Liver (tissue), 9 donors: ENCODE results near the gene FGF11. TPM values are rescaled to one million over a fixed set of nuclear protein-coding genes. Genes with fewer than 3 reads are reported as not detected.
A peak's percentile ranks its signal among the peaks of the same experiment; 100 is the strongest.

ENCODE experiments used
- DNase-seq: peaks from one replicate; pipeline ENCODE4 v3.0.0-alpha.2; 2017; ENCODE audit warnings: low spot score
- H3K27ac ChIP-seq, 2 donors: one replicate each; pipeline ENCODE4 v1.7.0; 2013; ENCODE audit warnings: inconsistent platforms in 2 of 2, low read length in 2 of 2, control low read depth in 1 of 2, low read depth in 1 of 2, mild to moderate bottlenecking in 1 of 2
- H3K27me3 ChIP-seq, 4 donors: one replicate each; pipeline versions ENCODE4 v1.6.1 to v1.7.0; 2013; ENCODE audit warnings: low read length in 3 of 4, inconsistent platforms in 1 of 4, mild to moderate bottlenecking in 1 of 4, moderate library complexity in 1 of 4; ENCODE audit not compliant: control insufficient read depth in 4 of 4, insufficient read depth in 4 of 4
- H3K36me3 ChIP-seq, 4 donors: one replicate each; pipeline versions ENCODE4 v1.6.1 to v1.7.0; 2013; ENCODE audit warnings: low read length in 3 of 4, mild to moderate bottlenecking in 3 of 4, low read depth in 1 of 4, moderate library complexity in 1 of 4; ENCODE audit not compliant: control insufficient read depth in 4 of 4, insufficient read depth in 3 of 4
- H3K4me1 ChIP-seq, 4 donors: one replicate each; pipeline versions ENCODE4 v1.6.1 to v1.7.0; 2013; ENCODE audit warnings: low read length in 3 of 4, mild to moderate bottlenecking in 3 of 4, moderate library complexity in 1 of 4; ENCODE audit not compliant: control insufficient read depth in 4 of 4, insufficient read depth in 4 of 4
- H3K4me3 ChIP-seq, 3 donors: one replicate each; pipeline versions ENCODE4 v1.6.1 to v1.7.0; 2013; ENCODE audit warnings: low read length in 3 of 3, control low read depth in 1 of 3, low read depth in 1 of 3, mild to moderate bottlenecking in 1 of 3
- H3K9ac ChIP-seq, 2 donors: one replicate each; pipeline ENCODE4 v1.7.0; 2013; ENCODE audit warnings: low read length in 2 of 2, mild to moderate bottlenecking in 2 of 2, moderate library complexity in 2 of 2, control low read depth in 1 of 2, low read depth in 1 of 2
- H3K9me3 ChIP-seq, 4 donors: one replicate each; pipeline versions ENCODE4 v1.6.1 to v1.7.0; 2013; ENCODE audit warnings: low read length in 3 of 4; ENCODE audit not compliant: control insufficient read depth in 4 of 4
- EGR1 ChIP-seq, 2 donors: IDR thresholded peaks; 2 replicates each; pipeline ENCODE4 v1.6.1; 2016 to 2018; ENCODE audit warnings: antibody characterized with exemption in 2 of 2, low read depth in 2 of 2
- FOXA1 ChIP-seq: IDR thresholded peaks from 2 replicates; pipeline ENCODE4 v1.6.1; 2016; ENCODE audit warnings: antibody characterized with exemption
- FOXA2 ChIP-seq: IDR thresholded peaks from 2 replicates; pipeline ENCODE4 v1.6.1; 2016; ENCODE audit warnings: antibody characterized with exemption
- GABPA ChIP-seq, 2 donors: IDR thresholded peaks in 1 of 2; conservative IDR thresholded peaks in 1 of 2; 2 replicates each; pipeline ENCODE4 v1.6.1; 2016; ENCODE audit warnings: antibody characterized with exemption in 2 of 2, mild to moderate bottlenecking in 1 of 2, moderate library complexity in 1 of 2
- HNF4A ChIP-seq, 2 donors: conservative IDR thresholded peaks; 2 replicates each; pipeline ENCODE4 v1.6.1; 2016; ENCODE audit warnings: antibody characterized with exemption in 2 of 2, mild to moderate bottlenecking in 2 of 2
- HNF4G ChIP-seq: IDR thresholded peaks from 2 replicates; pipeline ENCODE4 v1.6.1; 2016; ENCODE audit warnings: antibody characterized with exemption
- JUND ChIP-seq, 2 donors: IDR thresholded peaks; 2 replicates each; pipeline ENCODE4 v1.6.1; 2016; ENCODE audit warnings: antibody characterized with exemption in 2 of 2
- MAX ChIP-seq: IDR thresholded peaks from 2 replicates; pipeline ENCODE4 v1.6.1; 2016; ENCODE audit warnings: antibody characterized with exemption
- NR2F2 ChIP-seq: IDR thresholded peaks from 2 replicates; pipeline ENCODE4 v1.6.1; 2016; ENCODE audit warnings: antibody characterized with exemption
- RAD21 ChIP-seq, 2 donors: IDR thresholded peaks; 2 replicates each; pipeline ENCODE4 v1.6.1; 2016; ENCODE audit warnings: antibody characterized with exemption in 2 of 2, mild to moderate bottlenecking in 2 of 2
- RXRA ChIP-seq, 2 donors: IDR thresholded peaks; 2 replicates each; pipeline ENCODE4 v1.6.1; 2017 to 2018; ENCODE audit warnings: antibody characterized with exemption in 2 of 2, mild to moderate bottlenecking in 1 of 2
- SP1 ChIP-seq: IDR thresholded peaks from 2 replicates; pipeline ENCODE4 v1.6.1; 2018; ENCODE audit warnings: antibody characterized with exemption, mild to moderate bottlenecking
- TAF1 ChIP-seq: conservative IDR thresholded peaks from 2 replicates; pipeline ENCODE4 v1.6.1; 2016; ENCODE audit warnings: antibody characterized with exemption, mild to moderate bottlenecking
- YY1 ChIP-seq: IDR thresholded peaks from 2 replicates; pipeline ENCODE4 v1.6.1; 2016; ENCODE audit warnings: antibody characterized with exemption, mild to moderate bottlenecking
- ZBTB33 ChIP-seq: IDR thresholded peaks from 2 replicates; pipeline ENCODE4 v1.6.1; 2016; ENCODE audit warnings: antibody characterized with exemption
- WGBS: extraction: QIAGEN DNeasy Blood & Tissue Kit; methylation state at CpG from one replicate; pipeline ENCODE4 v1.1.7; 2013; 5-methylcytosine and 5-hydroxymethylcytosine counted together
- polyA plus RNA-seq, 2 donors: library from polyadenylated mRNA; stranded (reverse) in 1 of 2; unstranded in 1 of 2; fragments of 200-250 nt in 1 of 2; fragments of >200 nt in 1 of 2; fragmentation: Nextera tagmentation in 1 of 2; extraction: Ambion mirVana in 1 of 2; gene quantifications; one replicate each; pipeline versions ENCODE4 v1.2.1 to v1.2.3, GENCODE V29; 2013 to 2015
- total RNA-seq, 2 donors: library from RNA; depleted of rRNA; stranded (reverse); fragments of >200 nt; gene quantifications; one replicate each; pipeline ENCODE4 v1.2.3, GENCODE V29; 2014
- TF ChIP-seq, protein P1 (sequence below): fragments of 150-350 bp; IDR thresholded peaks from 2 replicates; pipeline ENCODE4 v1.5.1; 2017; ENCODE audit warnings: improper control_type of control experiment, low read depth, low read length; ENCODE audit not compliant: missing input control
- TF ChIP-seq, protein P2 (sequence below): IDR thresholded peaks from 2 replicates; pipeline ENCODE4 v1.6.1; 2016; ENCODE audit warnings: antibody characterized with exemption, mild to moderate bottlenecking
- TF ChIP-seq, protein P3 (sequence below): IDR thresholded peaks from 2 replicates; pipeline ENCODE4 v1.6.1; 2016; ENCODE audit warnings: antibody characterized with exemption
- donor health status: healthy.
- donor health status: healthy.
- donor health status: healthy.
- donor health status: healthy.
- donor health status: healthy.

The FGF11 gene
- total and polyA plus RNA-seq, 4 donors, result 0.17 to 0.25 (median 0.20) TPM

DNA sequence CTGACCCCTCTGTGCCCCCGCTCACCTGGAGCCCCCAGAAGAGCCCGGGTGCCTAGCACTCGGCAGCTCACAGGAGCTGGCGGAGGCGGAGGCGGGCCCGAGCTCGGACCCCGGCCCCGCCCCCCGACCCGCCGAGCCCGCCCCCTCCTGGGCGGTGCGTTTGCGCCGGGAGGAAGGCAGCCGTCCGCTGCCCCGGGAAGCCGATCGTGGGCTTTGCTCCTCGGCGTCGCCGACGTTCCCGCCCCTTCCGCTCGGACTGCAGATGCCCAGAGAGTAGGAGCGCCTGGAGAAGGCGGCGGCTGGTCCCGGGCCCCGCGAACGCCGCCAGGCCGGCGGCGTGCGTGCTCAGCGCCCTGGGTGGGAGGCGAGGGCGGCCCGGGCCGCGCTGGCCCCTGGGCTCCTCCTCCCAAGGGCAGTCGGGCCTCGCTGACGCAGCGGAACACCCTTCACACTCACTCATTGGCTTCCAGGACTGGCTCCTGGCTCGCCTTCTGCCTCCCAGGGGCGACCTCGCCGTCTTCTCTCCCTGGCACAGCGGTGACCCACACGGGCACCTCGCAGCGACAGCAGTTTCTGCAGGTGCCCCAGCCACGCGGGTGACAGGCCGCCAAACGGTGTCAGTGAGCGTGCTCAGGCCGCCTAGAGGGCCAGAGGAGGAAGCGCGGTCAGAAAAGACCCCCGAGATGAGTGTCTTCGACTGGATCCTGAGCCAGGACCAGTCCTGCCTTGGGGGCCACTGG lies 44.7 kb upstream of the FGF11 start, which contains the start of gene PLSCR3:
TSS of gene PLSCR3 (minus strand) at position 74 of the 740 bp plus-strand sequence. CDS start 415 bp downstream, outside the sequence.
- H3K4me1 ChIP-seq, result peaks cover 0 to 15% (median 8%) of the 10 kb centered on the region in 4 donors
- H3K9ac ChIP-seq, result peak within 1 kb of the TSS; percentile 79 to 88
- under 1% methylated on average over 71 of the region's 71 CpGs for WGBS
- DNase-seq, result peak; percentile 88
- H3K9me3 ChIP-seq, result no peaks in the 10 kb centered on the region
- H3K27ac ChIP-seq, result peak within 1 kb of the TSS; percentile 74 to 94
- H3K27me3 ChIP-seq, result no peaks in the 10 kb centered on the region
- H3K36me3 ChIP-seq, result peaks cover 0 to 6% (median 0%) of the 10 kb centered on the region in 4 donors
- peak within 1 kb of the TSS; percentile 69 to 85 (median 73) for H3K4me3 ChIP-seq
- no peak for TF ChIP-seq RAD21 (IDR thresholded peaks at IDR 0.05)
- TF ChIP-seq ZBTB33, result no peak
- no peak for TF ChIP-seq FOXA1
- no peak for TF ChIP-seq HNF4G
- TF ChIP-seq NR2F2, result no peak
- TF ChIP-seq GABPA (IDR thresholded peaks at IDR 0.05 in 1 of 2, conservative IDR thresholded peaks at IDR 0.05 in 1 of 2), result peak in 1 of 2 donors; percentile 40
- no peak for TF ChIP-seq RXRA (IDR thresholded peaks at IDR 0.05)
- peak; percentile 39 for TF ChIP-seq YY1
- no peak for TF ChIP-seq HNF4A (conservative IDR thresholded peaks at IDR 0.05)
- TF ChIP-seq, protein P1, sequence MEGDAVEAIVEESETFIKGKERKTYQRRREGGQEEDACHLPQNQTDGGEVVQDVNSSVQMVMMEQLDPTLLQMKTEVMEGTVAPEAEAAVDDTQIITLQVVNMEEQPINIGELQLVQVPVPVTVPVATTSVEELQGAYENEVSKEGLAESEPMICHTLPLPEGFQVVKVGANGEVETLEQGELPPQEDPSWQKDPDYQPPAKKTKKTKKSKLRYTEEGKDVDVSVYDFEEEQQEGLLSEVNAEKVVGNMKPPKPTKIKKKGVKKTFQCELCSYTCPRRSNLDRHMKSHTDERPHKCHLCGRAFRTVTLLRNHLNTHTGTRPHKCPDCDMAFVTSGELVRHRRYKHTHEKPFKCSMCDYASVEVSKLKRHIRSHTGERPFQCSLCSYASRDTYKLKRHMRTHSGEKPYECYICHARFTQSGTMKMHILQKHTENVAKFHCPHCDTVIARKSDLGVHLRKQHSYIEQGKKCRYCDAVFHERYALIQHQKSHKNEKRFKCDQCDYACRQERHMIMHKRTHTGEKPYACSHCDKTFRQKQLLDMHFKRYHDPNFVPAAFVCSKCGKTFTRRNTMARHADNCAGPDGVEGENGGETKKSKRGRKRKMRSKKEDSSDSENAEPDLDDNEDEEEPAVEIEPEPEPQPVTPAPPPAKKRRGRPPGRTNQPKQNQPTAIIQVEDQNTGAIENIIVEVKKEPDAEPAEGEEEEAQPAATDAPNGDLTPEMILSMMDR, result no peak
- no peak for TF ChIP-seq MAX
- TF ChIP-seq, protein P2, sequence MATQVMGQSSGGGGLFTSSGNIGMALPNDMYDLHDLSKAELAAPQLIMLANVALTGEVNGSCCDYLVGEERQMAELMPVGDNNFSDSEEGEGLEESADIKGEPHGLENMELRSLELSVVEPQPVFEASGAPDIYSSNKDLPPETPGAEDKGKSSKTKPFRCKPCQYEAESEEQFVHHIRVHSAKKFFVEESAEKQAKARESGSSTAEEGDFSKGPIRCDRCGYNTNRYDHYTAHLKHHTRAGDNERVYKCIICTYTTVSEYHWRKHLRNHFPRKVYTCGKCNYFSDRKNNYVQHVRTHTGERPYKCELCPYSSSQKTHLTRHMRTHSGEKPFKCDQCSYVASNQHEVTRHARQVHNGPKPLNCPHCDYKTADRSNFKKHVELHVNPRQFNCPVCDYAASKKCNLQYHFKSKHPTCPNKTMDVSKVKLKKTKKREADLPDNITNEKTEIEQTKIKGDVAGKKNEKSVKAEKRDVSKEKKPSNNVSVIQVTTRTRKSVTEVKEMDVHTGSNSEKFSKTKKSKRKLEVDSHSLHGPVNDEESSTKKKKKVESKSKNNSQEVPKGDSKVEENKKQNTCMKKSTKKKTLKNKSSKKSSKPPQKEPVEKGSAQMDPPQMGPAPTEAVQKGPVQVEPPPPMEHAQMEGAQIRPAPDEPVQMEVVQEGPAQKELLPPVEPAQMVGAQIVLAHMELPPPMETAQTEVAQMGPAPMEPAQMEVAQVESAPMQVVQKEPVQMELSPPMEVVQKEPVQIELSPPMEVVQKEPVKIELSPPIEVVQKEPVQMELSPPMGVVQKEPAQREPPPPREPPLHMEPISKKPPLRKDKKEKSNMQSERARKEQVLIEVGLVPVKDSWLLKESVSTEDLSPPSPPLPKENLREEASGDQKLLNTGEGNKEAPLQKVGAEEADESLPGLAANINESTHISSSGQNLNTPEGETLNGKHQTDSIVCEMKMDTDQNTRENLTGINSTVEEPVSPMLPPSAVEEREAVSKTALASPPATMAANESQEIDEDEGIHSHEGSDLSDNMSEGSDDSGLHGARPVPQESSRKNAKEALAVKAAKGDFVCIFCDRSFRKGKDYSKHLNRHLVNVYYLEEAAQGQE, result peak; percentile 17
- TF ChIP-seq SP1, result no peak
- no peak for TF ChIP-seq JUND (IDR thresholded peaks at IDR 0.05)
- no peak for TF ChIP-seq FOXA2
- TF ChIP-seq TAF1, result no peak
- TF ChIP-seq, protein P3, sequence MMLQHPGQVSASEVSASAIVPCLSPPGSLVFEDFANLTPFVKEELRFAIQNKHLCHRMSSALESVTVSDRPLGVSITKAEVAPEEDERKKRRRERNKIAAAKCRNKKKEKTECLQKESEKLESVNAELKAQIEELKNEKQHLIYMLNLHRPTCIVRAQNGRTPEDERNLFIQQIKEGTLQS, result no peak
- TF ChIP-seq EGR1 (IDR thresholded peaks at IDR 0.05; ENCODE audit: low read depth in 2 of 2), result no peak
